HEK293 (cell line): ENCODE results near the gene PSMD8.
A peak's percentile ranks its signal among the peaks of the same experiment; 100 is the strongest.

Experiments used
- ATF2 ChIP-seq: fragments of 450-650 bp; formaldehyde crosslinking; IDR thresholded peaks from 2 replicates; pipeline ENCODE4 v1.5.1; 2016; ENCODE audit warnings: missing biosample characterization, missing genetic modification characterization, low read depth
- HOXA7 ChIP-seq: sonication (generic); formaldehyde crosslinking; IDR thresholded peaks from 2 replicates; pipeline ENCODE4 v1.8.1; 2022; ENCODE audit warnings: missing genetic modification reagents, borderline replicate concordance
- HOXD13 ChIP-seq: sonication (generic); formaldehyde crosslinking; IDR thresholded peaks from 2 replicates; pipeline ENCODE4 v1.8.0; 2022; ENCODE audit warnings: missing genetic modification reagents, borderline replicate concordance
- KLF1 ChIP-seq: fragments of 450-650 bp; formaldehyde crosslinking; IDR thresholded peaks from 2 replicates; pipeline ENCODE4 v1.5.1; 2016; ENCODE audit warnings: missing biosample characterization, missing genetic modification characterization
- MZF1 ChIP-seq: fragments of 450-650 bp; formaldehyde crosslinking; IDR thresholded peaks from 2 replicates; pipeline ENCODE4 v1.5.1; 2017; ENCODE audit warnings: missing biosample characterization, missing genetic modification characterization, borderline replicate concordance
- REST ChIP-seq: fragments of 450-650 bp; formaldehyde crosslinking; IDR thresholded peaks from 2 replicates; pipeline ENCODE4 v1.5.1; 2016; ENCODE audit warnings: missing biosample characterization, missing genetic modification characterization
- SP2 ChIP-seq: fragments of 450-650 bp; formaldehyde crosslinking; IDR thresholded peaks from 2 replicates; pipeline ENCODE4 v1.5.1; 2016; ENCODE audit warnings: missing biosample characterization, missing genetic modification characterization
- SP7 ChIP-seq: fragments of 450-650 bp; formaldehyde crosslinking; IDR thresholded peaks from 2 replicates; pipeline ENCODE4 v1.5.1; 2016; ENCODE audit warnings: missing biosample characterization, missing genetic modification characterization
- WT1 ChIP-seq: fragments of 450-650 bp; formaldehyde crosslinking; IDR thresholded peaks from 2 replicates; pipeline ENCODE4 v1.5.1; 2016; ENCODE audit warnings: missing biosample characterization, missing genetic modification characterization
- ZBTB20 ChIP-seq: fragments of 450-650 bp; formaldehyde crosslinking; IDR thresholded peaks from 2 replicates; pipeline ENCODE4 v1.5.1; 2016; ENCODE audit warnings: missing biosample characterization, missing genetic modification characterization
- ZBTB21 ChIP-seq: fragments of 450-650 bp; formaldehyde crosslinking; IDR thresholded peaks from 2 replicates; pipeline ENCODE4 v1.5.1; 2017; ENCODE audit warnings: missing biosample characterization, missing genetic modification characterization
- ZNF112 ChIP-seq: fragments of 450-650 bp; formaldehyde crosslinking; IDR thresholded peaks from 2 replicates; pipeline ENCODE4 v1.5.0; 2017; ENCODE audit warnings: missing biosample characterization, missing genetic modification characterization
- ZNF140 ChIP-seq: fragments of 450-650 bp; formaldehyde crosslinking; IDR thresholded peaks from 2 replicates; pipeline ENCODE4 v1.5.1; 2016; ENCODE audit warnings: missing biosample characterization, missing genetic modification characterization
- ZNF155 ChIP-seq: fragments of 450-650 bp; formaldehyde crosslinking; IDR thresholded peaks from 2 replicates; pipeline ENCODE4 v1.5.1; 2016; ENCODE audit warnings: missing biosample characterization, missing genetic modification characterization
- ZNF16 ChIP-seq: fragments of 450-650 bp; formaldehyde crosslinking; IDR thresholded peaks from 2 replicates; pipeline ENCODE4 v1.5.1; 2016; ENCODE audit warnings: low read depth, missing biosample characterization, missing genetic modification characterization
- ZNF169 ChIP-seq: fragments of 450-650 bp; formaldehyde crosslinking; IDR thresholded peaks from 2 replicates; pipeline ENCODE4 v1.5.1; 2016; ENCODE audit warnings: missing biosample characterization, missing genetic modification characterization
- ZNF174 ChIP-seq: fragments of 450-650 bp; formaldehyde crosslinking; IDR thresholded peaks from 2 replicates; pipeline ENCODE4 v1.5.0; 2017; ENCODE audit warnings: missing biosample characterization, mild to moderate bottlenecking, missing genetic modification characterization
- ZNF211 ChIP-seq: fragments of 450-650 bp; formaldehyde crosslinking; IDR thresholded peaks from 2 replicates; pipeline ENCODE4 v1.5.1; 2016; ENCODE audit warnings: low read depth, missing biosample characterization, missing genetic modification characterization
- ZNF214 ChIP-seq: fragments of 450-650 bp; formaldehyde crosslinking; IDR thresholded peaks from 2 replicates; pipeline ENCODE4 v1.5.1; 2017; ENCODE audit warnings: missing biosample characterization, mild to moderate bottlenecking, missing genetic modification characterization, borderline replicate concordance
- ZNF280D ChIP-seq: fragments of 450-650 bp; formaldehyde crosslinking; IDR thresholded peaks from 2 replicates; pipeline ENCODE4 v1.5.1; 2016; ENCODE audit warnings: missing biosample characterization, missing genetic modification characterization
- ZNF292 ChIP-seq: fragments of 450-650 bp; formaldehyde crosslinking; IDR thresholded peaks from 2 replicates; pipeline ENCODE4 v1.5.1; 2016; ENCODE audit warnings: low read depth, missing biosample characterization, missing genetic modification characterization, borderline replicate concordance
- ZNF341 ChIP-seq: fragments of 450-650 bp; formaldehyde crosslinking; IDR thresholded peaks from 2 replicates; pipeline ENCODE4; 2016; ENCODE audit warnings: low read depth, missing biosample characterization, missing genetic modification characterization
- ZNF350 ChIP-seq: fragments of 450-650 bp; formaldehyde crosslinking; IDR thresholded peaks from 2 replicates; pipeline ENCODE4 v1.5.0; 2017; ENCODE audit warnings: missing biosample characterization, mild to moderate bottlenecking, missing genetic modification characterization
- ZNF394 ChIP-seq: fragments of 450-650 bp; formaldehyde crosslinking; IDR thresholded peaks from 2 replicates; pipeline ENCODE4 v1.5.1; 2016; ENCODE audit warnings: missing biosample characterization, missing genetic modification characterization, mild to moderate bottlenecking, moderate library complexity, borderline replicate concordance
- ZNF416 ChIP-seq: fragments of 450-650 bp; formaldehyde crosslinking; IDR thresholded peaks from 2 replicates; pipeline ENCODE4 v1.5.1; 2016; ENCODE audit warnings: missing biosample characterization, missing genetic modification characterization
- ZNF423 ChIP-seq: fragments of 450-650 bp; formaldehyde crosslinking; IDR thresholded peaks from 2 replicates; pipeline ENCODE4 v1.5.1; 2016; ENCODE audit warnings: missing biosample characterization, missing genetic modification characterization
- ZNF548 ChIP-seq: fragments of 450-650 bp; formaldehyde crosslinking; IDR thresholded peaks from 2 replicates; pipeline ENCODE4 v1.5.1; 2016; ENCODE audit warnings: missing biosample characterization, missing genetic modification characterization
- ZNF549 ChIP-seq: fragments of 450-650 bp; IDR thresholded peaks from 2 replicates; pipeline ENCODE4 v1.5.1; 2018; ENCODE audit warnings: missing biosample characterization, missing genetic modification characterization, mild to moderate bottlenecking, inconsistent platforms, moderate library complexity
- ZNF561 ChIP-seq: fragments of 450-650 bp; IDR thresholded peaks from 2 replicates; pipeline ENCODE4 v1.5.1; 2018; ENCODE audit warnings: missing biosample characterization, missing genetic modification characterization, borderline replicate concordance
- ZNF610 ChIP-seq: fragments of 450-650 bp; formaldehyde crosslinking; IDR thresholded peaks from 2 replicates; pipeline ENCODE4 v1.5.1; 2016; ENCODE audit warnings: missing biosample characterization, missing genetic modification characterization, borderline replicate concordance
- ZNF707 ChIP-seq: fragments of 450-650 bp; formaldehyde crosslinking; IDR thresholded peaks from 2 replicates; pipeline ENCODE4 v1.5.1; 2016; ENCODE audit warnings: missing biosample characterization, missing genetic modification characterization
- ZNF776 ChIP-seq: fragments of 450-650 bp; formaldehyde crosslinking; IDR thresholded peaks from 2 replicates; pipeline ENCODE4 v1.5.0; 2017; ENCODE audit warnings: missing biosample characterization, missing genetic modification characterization, borderline replicate concordance
- ZNF792 ChIP-seq: fragments of 450-650 bp; formaldehyde crosslinking; IDR thresholded peaks from 2 replicates; pipeline ENCODE4 v1.5.1; 2016; ENCODE audit warnings: missing biosample characterization, missing genetic modification characterization
- ZNF837 ChIP-seq: fragments of 450-650 bp; formaldehyde crosslinking; IDR thresholded peaks from 2 replicates; pipeline ENCODE4 v1.5.1; 2016; ENCODE audit warnings: missing biosample characterization, missing genetic modification characterization
- ZSCAN30 ChIP-seq: fragments of 450-650 bp; IDR thresholded peaks from 2 replicates; pipeline ENCODE4 v1.5.1; 2018; ENCODE audit warnings: missing biosample characterization, mild to moderate bottlenecking, missing genetic modification characterization, moderate library complexity

The PSMD8 gene

GRCh38 chr19:38388349-38389100, 14.2 kb downstream of the PSMD8 start, which contains the start of gene SPRED3 (continued):
- TF ChIP-seq ZNF548 (no peak), ZNF140 (tag by site-specific recombination) (no peak), ZNF214 (tag by site-specific recombination) (no peak), ZNF341 (tag by site-specific recombination) (no peak), ZNF776 (tag by site-specific recombination) (no peak), ZBTB21 (tag by site-specific recombination) (peak; percentile 54), ZNF792 (no peak), ZNF292 (tag by site-specific recombination) (no peak), REST (tag by site-specific recombination) (no peak), ZNF350 (no peak), ZNF561 (tag by site-specific recombination) (peak; percentile 85), ZBTB20 (tag by site-specific recombination) (no peak), HOXA7 (CRISPR knock-in tag) (no peak), SP7 (tag by site-specific recombination) (peak; percentile 51), ZNF16 (tag by site-specific recombination) (no peak), ATF2 (tag by site-specific recombination) (no peak), ZNF155 (tag by site-specific recombination) (no peak), ZNF280D (tag by site-specific recombination) (no peak), ZNF211 (tag by site-specific recombination) (no peak), ZNF707 (tag by site-specific recombination) (no peak), ZNF549 (tag by site-specific recombination) (no peak), KLF1 (tag by site-specific recombination) (peak; percentile 83), ZNF112 (tag by site-specific recombination) (no peak), ZNF423 (tag by site-specific recombination) (no peak; the same call in 1 of the 2 replicates), ZNF610 (tag by site-specific recombination) (peak; percentile 22; the same call in 1 of the 2 replicates), ZNF837 (tag by site-specific recombination) (no peak), HOXD13 (no peak), ZNF416 (tag by site-specific recombination) (no peak), MZF1 (tag by site-specific recombination) (no peak), ZNF169 (tag by site-specific recombination) (no peak), ZSCAN30 (peak; percentile 56; the same call in 1 of the 2 replicates), ZNF174 (tag by site-specific recombination) (no peak), WT1 (no peak), ZNF394 (tag by site-specific recombination) (peak; percentile 12; the same call in 1 of the 2 replicates), SP2 (no peak)
